ENCODE results near the gene ABLIM2.

ABLIM2 gene

GRCh38 chr4:8119877-8120276 lies 38.7 kb downstream of the ABLIM2 start:
- no peak for DNase-seq (ENCODE audit: low spot score)

DNA sequence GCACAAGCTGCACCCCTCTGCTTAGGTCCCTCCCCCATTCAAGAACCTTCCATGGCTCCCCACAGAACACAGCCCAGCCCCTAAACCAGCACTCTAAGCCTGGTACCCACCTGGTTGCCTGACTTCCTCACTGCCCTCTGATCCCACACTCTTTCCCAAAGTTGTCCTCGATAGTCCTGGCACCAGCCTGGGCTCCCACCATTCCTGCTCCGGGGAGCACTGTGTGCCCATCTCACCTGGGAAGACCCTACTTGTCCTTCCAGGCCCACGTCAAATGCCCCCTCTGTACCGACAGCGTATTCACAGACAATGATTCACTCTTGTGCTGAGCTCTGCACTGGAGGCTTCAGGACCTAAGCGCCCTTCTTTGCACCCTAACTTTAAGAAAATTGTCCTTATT lies 40.1 kb downstream of the ABLIM2 start:
- no peak for DNase-seq (ENCODE audit: low spot score)

GRCh38 chr4:8118035-8118434 lies 40.6 kb downstream of the ABLIM2 start:
- DNase-seq (ENCODE audit: low spot score), result no peak

GRCh38 chr4:8117278-8117682 lies 41.3 kb downstream of the ABLIM2 start:
- no peak for DNase-seq (ENCODE audit: low spot score)

DNA sequence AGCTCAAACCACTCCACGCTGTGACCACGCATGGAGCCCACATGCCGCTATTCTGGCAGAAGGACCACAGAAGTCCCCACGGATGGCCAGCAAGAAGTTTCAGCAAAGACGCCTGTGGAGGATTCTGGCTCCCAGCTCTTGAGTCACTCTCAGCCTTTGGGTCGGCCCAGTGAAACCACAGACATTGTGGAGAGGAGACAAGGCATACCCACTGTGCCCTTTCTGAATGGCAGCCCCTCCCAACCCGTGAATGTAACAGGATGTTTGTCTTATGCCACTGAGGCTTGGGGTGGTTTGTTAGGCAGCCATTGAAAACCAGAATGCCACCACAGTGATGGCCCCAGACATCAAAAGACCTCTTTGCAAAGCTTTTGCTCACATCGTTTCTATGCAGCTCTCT lies 42.7 kb downstream of the ABLIM2 start:
- DNase-seq (ENCODE audit: low spot score), result no peak

GRCh38 chr4:8115203-8115520 lies 43.5 kb downstream of the ABLIM2 start:
- DNase-seq (ENCODE audit: low spot score), result no peak

DNA sequence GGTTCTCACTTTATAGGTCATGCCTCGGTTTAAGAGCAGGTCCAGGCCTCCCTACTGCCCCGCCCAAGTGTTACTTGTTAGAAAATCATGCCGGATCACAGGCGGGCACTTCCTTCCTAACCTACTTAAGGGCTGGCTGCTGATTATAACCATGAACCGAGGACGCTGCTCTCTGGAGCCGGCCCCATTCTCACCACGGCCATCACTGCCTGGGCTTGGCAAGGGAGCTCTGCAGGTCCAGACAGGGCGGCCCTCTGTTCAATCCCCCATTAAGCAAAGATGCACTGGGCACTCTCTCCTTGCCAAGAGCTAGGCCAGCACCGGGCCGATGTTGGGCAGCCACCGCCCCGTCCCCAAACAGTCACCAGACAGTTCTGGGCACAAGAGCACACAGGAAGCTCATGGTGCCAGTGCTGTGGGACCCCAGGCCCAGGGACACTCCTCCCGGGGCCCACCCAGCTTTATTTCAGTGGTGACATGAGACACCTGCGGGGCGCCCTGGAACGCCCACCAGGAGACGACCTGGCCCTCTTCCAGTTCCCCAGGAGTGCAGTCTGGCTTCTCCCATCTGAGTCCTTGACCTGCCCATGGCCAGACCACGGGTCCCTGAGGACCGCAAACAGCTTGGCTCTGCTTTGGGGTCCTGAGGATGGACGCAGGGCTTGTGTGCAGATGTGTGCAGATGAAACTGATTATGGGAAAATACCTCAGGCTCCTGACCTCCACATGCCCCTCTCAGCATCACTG lies 44.0 kb downstream of the ABLIM2 start:
- no peak for DNase-seq (ENCODE audit: low spot score)

GRCh38 chr4:8113611-8114377 lies 44.8 kb downstream of the ABLIM2 start:
- DNase-seq (ENCODE audit: low spot score), result no peak

GRCh38 chr4:8112672-8113071 lies 45.9 kb downstream of the ABLIM2 start:
- DNase-seq (ENCODE audit: low spot score), result no peak

GRCh38 chr4:8112036-8112576 lies 46.5 kb downstream of the ABLIM2 start:
- no peak for DNase-seq (ENCODE audit: low spot score)

DNA sequence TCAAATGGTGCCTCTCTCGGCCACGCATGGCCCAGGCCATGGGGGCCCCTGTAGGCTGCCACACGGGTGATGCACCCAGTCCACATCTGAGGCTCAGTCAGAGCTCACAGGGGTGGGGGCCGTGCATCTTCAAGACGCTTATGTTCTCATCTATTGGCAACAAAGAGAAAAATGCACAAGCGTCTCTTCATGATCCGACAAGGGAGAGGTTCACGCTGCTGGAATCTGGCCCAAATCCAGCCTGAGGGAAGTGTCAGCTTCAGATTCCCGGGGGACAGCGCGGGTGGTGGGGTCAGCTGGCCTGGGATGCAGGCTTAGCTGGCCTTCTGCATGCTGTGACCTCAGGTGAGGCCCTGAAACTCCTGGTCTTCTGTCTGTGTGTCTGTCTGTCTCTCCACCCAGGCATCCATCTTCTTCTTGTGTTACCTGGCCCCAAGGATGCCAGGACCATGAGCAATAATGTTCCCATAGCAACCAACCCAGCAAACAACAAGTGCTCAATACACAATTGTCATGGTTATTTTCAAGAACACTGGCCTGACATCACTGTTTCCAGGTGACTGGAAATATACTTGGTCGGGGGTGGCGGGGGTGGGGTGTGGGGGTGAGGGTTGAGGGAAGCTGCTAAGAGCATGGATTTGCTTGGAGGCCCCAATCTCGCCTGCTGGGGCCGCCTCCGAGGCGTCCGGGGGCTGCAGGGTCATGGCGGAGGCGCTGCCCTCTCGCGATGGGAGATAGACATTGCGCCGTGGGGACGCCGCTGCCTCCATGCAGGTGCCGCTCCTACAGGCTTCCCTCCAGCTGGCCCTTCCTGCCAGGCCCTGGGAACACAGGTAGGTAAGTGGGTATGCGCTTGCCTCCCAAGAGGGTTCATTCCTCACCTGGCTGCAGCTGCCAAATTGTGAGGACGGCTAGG lies 48.3 kb downstream of the ABLIM2 start:
- DNase-seq (ENCODE audit: low spot score), result no peak

DNA sequence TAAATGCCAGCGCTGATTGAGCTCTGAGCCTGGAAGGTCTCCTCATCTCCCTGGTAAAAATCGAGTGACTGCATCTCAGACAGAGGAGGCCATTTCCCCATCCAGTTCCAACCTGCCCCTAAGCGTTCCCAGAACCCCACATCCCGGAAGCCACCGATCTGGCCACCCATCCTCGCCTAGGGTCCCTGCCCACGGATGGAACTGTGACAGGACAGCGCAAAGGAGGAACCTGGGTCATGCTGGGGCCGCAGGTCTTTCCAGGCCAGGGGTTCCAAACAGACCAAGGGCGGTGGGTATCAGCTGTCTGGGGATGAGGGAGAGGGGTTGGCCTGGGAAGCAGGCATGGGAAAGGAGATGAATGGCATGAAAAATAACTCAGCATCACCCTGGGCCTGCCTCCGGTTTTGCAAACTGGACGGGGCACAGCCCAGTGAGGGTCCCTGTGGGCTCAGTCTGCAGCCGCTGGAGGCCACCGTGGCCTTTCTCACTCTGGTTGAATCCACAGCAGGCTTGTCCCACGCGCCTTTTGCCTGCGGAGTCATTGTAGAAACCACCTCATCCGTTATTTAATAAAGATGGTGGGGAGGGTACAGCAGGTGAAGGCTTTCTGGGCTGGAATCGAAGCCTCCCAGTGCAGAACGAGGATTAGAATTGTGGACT lies 49.1 kb downstream of the ABLIM2 start:
- DNase-seq (ENCODE audit: low spot score), result no peak

DNA sequence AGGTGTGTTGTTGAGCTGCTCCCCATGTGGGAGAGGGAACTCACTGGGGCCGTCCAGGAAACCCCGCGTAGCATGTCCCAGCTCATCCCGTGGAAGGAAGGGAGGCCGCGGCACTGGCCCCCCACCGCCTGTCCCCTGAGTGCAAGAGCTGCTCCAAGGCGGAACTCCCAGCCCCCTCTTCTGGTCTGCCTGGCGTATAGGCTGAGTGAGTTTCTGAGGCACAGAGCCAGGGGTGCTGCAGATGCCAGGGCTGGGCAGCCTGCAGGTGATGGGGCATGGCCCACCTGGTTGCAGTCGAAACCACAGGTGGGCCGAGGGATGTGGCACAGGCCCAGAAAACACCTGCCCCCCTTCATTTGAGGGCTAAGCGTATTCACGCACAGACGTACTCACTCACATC lies 49.6 kb downstream of the ABLIM2 start:
- DNase-seq (ENCODE audit: low spot score), result no peak

GRCh38 chr4:8108261-8108660 lies 50.4 kb downstream of the ABLIM2 start:
- DNase-seq (ENCODE audit: low spot score), result no peak

DNA sequence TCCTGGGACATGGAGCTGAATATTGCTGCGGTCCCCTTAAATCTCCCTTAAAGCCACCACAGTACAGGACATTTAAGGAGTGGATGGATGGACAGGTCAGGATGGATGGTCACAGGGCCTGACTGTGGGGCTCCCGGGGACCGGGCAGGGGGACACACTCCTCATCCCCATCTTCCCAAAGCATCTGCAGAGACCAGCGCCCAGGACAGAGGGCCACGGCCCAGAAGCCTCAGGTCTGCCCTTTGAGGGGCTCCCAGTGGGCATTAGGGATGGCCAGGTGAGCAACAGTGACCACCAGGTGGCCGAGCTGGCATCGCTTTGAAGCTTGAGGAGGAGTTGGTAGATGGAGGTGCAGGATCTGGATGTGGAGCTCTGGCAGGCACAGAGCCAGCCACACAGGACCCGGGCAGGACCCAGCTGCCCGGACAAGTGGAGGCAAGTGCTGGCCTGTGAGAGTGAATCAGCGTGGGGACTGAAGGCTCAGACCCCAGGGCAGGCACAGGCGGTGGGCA lies 51.4 kb downstream of the ABLIM2 start:
- DNase-seq (ENCODE audit: low spot score), result no peak

- DNase-seq (ENCODE audit: low spot score), result no peak
Measured at GRCh38 chr4:8106451-8107025, 52.1 kb downstream of the ABLIM2 start.

- no peak for DNase-seq (ENCODE audit: low spot score)
Measured at GRCh38 chr4:8105306-8106100, 53.1 kb downstream of the ABLIM2 start.

DNA sequence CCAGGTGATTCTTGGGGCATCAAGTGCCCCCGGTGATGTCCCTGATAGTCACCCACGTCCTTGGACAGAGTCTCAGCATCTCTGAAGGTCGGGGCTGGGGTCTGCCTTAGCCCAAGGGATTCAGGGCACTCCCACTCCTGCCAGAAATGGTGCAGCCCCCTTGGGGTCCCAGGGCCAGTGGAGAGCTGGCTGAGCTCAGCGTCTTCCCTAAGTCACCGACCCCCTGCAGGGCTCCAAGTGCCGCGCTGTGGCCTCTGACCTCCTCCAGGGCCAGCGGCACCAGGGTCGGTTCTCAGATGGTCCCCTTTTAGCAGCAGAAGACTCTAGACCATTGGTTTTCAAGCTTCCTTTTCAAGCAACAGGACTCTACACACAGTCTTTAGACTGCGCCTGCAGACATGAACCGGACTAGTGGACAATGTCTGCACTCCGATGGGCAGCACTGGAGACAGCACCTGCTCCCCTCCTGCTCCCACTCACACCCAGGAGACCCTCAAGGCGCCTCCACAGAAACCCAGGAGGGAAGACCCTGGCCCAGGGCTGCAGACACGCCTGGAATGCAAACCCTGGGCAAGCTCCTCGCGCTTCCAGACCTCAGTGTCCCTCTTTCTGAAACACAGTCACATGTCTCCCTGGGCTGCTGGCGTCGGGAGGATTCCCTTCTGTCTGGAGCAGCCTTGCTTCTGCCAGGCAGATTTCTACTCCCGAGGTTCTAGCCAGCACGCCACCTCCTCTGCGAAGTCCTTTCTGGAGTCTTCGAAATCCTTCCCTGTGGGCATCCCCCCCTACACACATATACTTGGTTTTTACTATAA lies 53.9 kb downstream of the ABLIM2 start:
- DNase-seq (ENCODE audit: low spot score), result no peak

Measured in CD4-positive, alpha-beta T cell treated with Interleukin-15 for 4 hours (primary cell).